Effector CD8-positive, alpha-beta T cell (primary cell): ENCODE results near the gene MYL5.
"Not testable (repeated sequence)": the region's sequence is repeated elsewhere in the genome, so short reads cannot be mapped to it uniquely, and the experiment has no call there.

Experiments
- DNase-seq: peaks from one replicate; lab custom pipeline; 2025; lab: John Stamatoyannopoulos, UW
- total RNA-seq, 4 experiments: gene quantifications; one replicate each; lab custom pipeline; 2026; lab: John Stamatoyannopoulos, UW

The MYL5 gene, protein sequence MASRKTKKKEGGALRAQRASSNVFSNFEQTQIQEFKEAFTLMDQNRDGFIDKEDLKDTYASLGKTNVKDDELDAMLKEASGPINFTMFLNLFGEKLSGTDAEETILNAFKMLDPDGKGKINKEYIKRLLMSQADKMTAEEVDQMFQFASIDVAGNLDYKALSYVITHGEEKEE
- total RNA-seq = 15.2 to 17.9 (median 15.7) reads per million in 4 experiments

DNA sequence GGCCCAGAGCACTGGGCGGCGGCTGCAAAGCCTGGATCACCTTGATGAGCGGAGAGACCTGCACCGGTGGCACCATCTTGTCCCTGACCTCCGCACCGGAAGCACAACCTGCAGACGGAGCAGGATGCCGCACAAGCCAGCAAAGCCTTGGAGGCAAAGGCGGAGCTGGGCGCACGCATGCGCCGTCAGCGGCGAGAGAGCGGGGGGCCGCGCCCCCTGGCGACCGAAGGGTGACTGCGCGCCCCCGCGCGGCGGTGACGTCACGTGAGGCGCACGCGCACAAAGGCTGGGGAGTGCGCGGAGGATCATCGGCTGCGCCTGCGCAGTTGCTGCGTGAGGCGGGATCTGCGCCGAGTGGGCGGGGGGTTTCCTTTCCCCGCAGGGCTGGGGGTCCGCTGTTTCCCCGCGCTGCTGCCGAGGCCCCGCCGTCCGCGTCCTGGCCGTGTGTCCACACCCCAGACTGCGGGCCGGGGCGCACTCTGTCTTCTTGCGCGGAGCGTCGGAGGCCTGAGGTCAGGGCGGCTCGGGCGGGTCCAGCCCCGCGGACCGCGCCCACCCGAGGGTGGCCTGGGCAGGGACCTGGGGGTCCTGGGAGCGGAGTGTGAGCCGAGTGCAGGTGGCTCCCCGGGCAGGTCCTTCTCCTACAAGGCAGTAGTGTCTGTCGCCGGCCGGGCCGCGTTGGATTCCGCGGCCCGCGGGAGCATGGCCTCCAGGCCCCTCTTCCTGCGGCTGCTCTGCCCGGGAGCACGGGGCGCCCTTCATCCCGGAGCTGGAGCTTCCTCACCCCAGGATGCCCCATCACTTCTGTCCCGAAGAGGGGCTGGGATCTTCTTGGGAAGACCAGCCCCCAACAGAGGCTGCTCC, at the start of gene MYL5, which contains the start of gene ATP5ME:
Gene MYL5 (plus strand): TSS at position 371 of the 864 bp plus-strand sequence. CDS start 3,485 bp downstream, outside the sequence.
Gene ATP5ME (minus strand): TSS at position 105 of the 864 bp plus-strand sequence. CDS start 29 bp downstream, at position 76.
- peak; percentile 98 for DNase-seq

DNA sequence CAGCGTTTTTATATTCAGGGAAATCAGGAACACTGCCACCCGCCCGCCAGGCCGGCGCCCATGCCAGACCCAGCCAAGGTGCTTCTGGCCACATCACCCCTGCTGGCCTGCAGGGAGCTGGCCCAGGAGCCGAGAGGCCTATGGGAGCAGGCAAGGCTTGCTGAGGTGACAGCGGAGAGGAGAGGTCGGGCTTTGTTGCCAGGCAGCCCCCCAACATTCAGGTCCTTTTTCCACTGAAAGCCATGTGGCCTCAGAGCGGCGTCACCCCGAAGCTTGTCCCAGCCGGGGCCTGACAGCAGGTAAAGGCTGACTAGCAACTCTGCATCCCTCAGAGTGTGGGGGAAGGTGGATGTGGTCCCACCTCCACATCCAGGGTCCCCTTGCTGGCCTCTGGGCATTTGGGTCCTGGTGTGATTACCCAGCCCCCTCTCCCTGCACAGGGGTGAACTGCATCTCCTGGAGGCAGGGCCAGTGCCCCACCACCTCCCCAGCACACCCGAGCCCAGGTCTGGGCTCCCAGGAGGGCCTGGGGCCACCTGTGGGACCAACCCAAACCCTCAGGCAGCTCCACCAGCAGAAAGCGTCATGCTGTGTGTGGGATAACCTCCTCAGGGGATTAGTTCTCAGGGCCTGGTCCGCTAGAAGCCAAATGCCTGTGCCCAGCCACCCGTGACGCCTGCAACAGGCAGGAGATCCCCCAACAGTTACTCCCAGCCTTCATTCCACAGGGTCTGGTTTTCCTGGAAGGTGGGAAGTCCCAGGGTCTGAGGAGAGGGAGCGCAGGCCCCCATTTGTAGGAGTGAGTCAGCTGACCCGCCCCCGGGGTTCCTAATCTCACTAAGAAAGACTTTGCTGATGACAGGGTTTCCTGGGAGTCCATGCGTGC, 49.4 kb upstream of the MYL5 start, which contains the start of gene PDE6B:
Gene PDE6B (plus strand): TSS at position 869 of the 886 bp plus-strand sequence. CDS start 54 bp downstream, outside the sequence.
- no peak for DNase-seq

DNA sequence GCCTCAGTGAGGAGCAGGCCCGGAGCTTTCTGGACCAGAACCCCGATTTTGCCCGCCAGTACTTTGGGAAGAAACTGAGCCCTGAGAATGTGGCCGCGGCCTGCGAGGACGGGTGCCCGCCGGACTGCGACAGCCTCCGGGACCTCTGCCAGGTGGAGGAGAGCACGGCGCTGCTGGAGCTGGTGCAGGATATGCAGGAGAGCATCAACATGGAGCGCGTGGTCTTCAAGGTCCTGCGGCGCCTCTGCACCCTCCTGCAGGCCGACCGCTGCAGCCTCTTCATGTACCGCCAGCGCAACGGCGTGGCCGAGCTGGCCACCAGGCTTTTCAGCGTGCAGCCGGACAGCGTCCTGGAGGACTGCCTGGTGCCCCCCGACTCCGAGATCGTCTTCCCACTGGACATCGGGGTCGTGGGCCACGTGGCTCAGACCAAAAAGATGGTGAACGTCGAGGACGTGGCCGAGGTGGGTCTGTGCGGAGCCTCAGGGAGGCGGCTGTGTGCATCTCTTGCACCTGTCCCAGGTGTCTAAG, 48.6 kb upstream of the MYL5 start:
- DNase-seq = no peak

DNA sequence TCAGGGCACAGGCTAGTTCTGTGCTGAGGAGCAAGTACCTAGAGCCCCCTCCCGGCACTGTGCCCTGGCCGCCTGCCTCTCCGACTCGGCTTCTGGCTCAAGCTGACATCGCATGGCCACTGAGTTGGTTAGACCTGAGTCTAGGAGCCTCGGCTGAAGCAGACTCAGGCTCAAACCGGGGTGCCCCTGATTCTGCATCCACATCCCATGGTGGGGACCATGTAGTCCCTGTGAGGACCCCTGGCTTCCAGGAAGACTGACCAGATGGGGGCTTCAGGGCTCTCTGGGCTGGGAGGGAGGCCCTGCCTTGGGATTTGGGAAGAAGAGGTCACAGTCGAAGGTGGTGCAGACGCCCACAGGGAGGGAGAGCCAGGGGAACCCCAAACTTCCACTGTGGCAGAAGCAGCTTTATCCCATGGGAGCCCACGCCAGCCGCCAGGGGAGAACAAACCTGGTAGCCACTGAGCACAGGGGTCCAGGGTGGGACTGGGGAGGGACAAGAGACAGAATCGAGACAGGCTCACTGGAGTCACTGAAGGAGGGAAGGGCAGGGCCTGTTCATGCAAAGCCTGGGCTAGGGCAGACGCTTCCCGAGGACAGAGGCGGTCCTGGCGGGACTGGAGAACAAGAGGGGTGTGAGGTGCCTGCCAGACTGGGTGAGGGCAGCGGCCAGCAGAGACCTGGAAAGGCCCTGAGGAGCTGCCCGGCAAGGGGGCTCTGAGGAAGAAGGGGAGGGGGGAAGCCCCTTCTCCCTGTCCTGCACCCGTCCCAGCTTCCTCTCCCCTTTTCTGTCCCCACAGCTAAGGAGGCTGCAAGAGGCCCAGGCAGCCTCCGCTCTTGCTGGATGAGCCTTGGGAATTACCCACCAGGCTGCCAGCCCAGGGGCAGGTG, 47.9 kb upstream of the MYL5 start:
- no peak for DNase-seq

DNA sequence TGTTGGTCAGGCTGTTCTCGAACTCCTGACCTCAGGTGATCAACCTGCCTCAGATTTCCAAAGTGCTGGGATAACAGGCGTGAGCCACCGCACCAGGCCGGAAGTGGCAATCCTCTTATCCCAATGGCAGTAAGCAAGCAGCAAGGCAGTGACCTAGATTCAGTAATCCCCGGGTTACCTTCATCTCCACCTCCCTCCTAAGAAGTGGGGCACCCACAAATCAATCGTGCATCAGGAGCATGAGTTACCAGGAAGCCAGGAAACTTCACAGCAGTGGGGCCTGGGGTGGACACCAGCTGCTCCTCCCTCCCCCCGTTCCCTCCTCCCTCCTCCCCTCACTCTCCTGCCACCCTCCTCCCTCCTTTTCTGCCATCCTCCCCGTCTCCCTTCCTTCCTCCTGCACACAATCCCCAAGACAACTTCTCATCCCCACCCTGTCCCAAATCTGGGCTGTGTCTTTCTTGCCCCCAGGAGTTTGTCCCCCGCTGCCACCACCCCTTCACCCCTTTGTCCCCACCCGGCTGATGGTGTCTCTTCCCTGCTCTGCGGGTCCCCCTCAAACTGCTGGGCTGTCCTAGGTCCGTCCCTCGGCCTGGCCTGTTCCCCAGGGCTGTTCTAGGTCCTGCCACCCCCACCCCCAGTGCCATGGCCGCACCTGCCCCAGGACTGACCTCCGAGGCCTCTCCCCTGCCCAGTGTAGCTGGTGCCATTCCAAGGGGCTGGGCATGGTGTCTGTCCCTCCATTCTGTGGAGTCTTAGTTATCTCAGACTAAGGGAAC, 46.8 kb upstream of the MYL5 start:
- DNase-seq = no peak

DNA sequence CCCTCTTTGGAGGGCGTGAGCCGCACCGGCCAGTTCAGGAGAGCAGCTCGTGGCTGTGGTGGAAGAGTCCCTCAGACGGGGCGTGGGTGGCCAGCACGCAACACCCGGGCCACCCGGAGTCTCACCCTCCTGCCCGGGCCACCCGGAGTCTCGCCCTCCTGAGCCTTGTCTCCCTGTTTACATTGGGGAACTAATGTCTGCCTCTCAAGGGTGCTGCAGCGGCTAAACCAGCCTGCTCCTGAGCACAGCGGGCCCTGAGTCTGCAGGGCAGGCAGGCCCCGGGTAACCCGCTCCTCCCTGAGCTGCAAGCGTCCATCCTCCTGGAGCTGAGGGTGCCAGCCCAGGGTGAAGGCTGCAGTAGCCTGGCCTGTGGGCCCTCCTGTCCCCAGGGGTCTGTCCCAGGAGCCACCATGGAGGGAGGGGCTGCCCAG, 46.0 kb upstream of the MYL5 start:
- no peak for DNase-seq

DNA sequence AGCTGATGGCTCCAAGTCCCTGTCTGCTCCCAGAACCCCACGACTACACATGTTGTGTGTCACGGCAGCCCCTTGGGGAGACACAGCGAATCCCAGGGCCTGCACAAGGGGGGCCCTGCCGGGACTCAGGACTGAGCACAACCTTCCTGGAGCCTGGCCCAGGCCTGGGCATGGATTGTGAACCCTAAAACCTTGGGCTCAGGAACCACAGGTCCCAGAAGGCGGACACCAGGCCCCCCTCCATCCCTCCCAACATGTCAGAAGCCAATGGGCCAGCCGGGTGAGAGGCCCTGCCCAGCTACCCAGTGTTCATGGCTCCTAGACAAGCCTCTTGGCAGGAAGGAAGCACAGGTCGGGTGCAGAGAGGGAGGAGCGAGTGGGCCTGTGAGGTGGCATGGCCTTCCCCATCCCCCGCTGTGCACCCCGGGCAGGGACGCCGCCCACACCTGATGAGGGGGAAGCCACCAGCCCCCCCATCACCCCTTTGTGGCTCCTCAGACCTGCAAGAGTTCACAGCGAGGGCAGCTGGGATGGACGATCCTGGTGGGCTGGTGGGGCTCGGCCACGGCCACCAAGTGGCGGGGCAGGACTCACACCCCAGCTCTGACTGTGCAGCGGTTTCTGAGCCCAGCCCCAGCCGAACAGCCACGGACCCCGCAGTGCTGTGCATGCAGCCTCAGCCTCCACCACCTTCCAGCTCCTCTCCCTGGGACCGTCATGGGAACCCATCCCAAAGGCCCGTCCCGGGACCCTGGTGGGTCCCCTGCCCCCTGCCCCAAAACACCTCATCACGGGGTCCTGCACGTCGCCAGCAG, 45.3 kb upstream of the MYL5 start:
- DNase-seq = no peak

DNA sequence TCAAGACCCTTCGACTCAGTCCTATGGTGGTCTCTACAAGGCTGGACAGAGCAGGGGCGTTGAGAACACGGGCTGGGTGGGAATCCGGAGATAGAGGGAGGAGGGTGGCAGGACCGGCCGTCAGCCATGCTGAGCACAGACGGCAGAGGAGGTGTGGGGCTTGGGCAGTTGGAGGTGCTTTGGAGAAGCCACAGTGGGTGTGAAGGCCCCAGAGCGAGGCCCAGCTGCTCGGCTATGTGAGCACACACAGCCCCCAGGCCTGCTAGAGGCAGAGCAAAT, 44.8 kb upstream of the MYL5 start:
- no peak for DNase-seq

DNA sequence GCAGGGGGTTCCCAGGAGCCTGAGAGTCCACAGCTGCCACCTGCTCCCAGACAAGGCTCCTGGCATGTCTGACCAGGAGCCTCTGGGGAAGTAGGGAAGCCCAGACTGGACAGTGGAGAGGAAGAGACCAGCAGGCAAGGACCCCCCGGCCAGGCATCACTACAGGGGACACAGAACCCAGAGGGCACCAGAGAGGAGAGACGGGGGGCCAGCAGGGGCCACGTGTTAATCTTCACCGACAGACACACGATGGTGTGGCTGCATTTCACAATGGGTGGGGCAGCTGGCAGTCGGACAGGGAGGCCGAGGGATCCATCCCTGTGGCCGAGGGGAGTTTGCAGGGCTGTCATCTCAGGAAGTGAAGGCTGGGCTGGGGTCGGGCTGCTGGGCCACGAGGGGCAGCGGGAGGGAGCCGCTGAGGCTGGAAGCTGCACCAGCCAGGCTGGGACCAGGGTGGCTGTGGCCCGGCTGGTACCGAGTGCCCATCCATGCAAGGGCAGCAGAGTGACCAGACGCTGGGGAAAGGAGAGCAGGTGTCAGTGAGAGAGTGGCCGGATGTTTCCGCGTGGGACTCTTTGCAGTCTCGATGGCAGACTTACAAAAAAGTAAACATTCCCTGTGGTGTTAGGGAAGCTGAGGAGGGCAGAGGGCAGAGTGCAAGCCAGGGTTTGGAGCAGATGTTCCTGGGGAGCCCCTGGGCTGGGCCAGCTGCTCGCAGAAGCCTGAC, 44.3 kb upstream of the MYL5 start:
- DNase-seq = no peak

DNA sequence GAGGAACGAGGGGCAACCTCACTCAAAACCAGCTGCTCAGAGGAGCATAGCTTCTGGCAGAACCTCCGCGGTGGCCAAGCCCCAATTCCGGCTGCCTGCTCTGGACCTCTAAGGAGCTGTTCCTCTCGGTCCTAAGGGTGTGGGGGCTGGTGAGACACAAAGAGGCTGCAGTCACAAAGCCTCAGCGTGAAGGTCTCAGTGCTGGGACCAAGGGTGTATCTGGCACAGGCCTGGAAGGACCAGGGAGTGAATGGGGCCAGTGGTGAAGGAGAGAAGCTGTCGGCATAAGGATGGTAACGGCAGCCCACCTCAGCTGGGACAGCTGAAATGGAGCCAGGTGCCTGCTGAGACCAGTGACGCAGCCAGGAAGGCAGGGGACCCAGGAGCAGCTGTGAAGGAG, 43.7 kb upstream of the MYL5 start:
- DNase-seq = no peak

DNA sequence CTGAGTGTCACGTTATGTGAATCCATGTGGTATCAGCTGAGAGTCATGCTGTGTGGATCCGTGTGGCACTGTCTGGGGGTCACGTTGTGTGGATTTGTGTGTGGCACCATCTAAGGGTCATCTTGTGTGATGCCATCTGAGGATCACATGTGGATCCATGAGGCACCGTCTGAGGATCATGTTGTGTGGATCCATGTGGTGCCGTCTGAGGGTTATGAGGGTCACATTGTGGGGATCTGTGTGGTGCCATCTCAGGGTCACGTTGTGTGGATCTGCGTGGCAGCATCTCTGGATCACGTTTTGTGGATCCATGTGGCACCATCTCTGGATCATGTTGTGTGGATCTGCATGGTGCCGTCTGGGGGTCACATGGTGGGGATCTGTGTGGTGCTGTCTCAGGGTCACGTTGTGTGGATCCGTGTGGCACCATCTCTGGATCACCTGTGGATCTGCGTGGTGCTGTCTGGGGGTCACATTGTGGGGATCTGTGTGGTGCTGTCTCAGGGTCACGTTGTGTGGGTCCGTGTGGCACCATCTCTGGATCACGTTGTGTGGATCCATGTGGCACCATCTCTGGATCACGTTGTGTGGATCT, 42.0 kb upstream of the MYL5 start:
- no peak for DNase-seq

DNA sequence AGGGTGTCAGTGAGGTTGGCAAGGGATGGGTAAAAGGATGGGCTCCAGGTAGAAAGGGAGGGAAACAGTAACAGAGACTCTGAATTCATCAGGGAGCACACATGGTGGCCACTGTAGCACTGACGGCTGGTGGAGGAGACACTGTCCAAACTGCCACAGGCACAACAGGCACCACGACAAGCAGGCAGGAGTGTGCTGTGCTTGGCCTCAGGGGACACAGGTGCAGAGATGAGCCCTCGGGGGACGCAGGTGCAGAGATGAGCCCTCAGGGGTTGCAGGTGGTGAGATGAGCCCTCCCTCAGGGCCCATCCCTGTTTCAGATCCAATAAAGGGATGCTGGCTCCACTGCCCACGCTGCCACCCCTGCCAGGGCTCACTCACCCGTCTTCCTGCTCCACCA, 41.4 kb upstream of the MYL5 start:
- DNase-seq = no peak

DNA sequence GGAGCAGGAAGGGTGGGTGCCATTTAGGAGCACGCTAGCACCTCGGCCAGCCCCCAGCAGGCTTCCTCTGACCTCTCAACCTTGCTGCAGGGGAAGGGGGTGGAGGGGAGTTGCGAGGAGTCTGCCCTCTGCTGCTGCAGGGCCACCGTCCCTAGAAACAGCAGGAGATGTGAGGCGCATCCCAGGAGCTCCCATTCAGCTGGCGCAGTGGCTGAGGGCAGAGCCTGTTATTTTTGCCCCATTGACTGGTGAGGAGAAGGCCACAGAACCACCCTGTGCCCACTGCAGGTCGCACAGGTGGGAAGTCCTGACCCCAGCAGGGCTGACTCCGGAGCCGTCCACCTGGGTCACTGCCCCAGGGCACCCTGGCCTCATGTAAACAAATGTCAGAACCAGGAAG, 40.9 kb upstream of the MYL5 start:
- no peak for DNase-seq

DNA sequence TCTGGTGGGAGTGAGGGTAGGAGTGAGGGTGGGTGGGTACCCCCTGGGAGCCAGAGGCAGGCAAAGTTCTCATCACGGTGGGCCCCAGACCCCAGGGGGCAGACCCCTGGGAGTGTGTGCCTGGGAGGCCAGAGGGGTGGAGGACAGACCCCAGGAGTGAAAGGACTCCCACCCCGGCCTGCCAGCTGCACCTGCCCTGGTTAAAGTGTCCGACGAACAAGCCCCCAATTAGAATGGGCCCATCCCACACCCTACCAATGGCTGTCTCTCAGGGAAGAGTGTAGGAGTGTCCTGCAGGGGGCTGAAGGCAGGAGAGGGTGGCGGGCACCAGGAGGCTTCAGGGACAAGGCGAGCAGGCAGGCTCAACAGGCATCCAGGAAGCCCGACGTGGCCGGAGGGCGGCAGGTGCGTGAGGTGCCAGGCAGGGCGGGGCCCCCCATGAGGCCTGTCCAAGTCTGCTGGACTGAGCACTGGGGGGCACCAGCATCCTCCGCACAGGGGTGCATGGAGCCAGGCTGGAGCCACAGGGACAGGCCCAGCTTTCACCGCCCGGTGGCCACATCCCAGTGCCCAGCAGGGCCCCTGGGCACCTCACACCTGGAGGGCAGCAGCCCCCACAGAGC, 40.3 kb upstream of the MYL5 start:
- no peak for DNase-seq

DNA sequence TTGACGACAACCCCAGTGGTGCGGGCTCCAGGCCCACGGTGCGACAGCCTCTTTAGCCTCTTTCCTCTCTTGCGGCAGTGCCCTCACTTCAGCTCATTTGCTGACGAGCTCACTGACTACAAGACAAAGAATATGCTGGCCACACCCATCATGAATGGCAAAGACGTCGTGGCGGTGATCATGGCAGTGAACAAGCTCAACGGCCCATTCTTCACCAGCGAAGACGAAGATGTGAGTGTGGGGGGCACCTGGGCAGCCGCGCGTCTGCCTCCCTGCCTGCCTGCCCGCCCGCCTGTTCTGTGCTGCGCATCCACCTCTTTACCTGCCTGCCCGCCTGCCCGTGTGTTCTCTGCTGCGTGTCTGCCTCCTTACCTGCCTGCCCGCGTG, 39.8 kb upstream of the MYL5 start:
- no peak for DNase-seq

DNA sequence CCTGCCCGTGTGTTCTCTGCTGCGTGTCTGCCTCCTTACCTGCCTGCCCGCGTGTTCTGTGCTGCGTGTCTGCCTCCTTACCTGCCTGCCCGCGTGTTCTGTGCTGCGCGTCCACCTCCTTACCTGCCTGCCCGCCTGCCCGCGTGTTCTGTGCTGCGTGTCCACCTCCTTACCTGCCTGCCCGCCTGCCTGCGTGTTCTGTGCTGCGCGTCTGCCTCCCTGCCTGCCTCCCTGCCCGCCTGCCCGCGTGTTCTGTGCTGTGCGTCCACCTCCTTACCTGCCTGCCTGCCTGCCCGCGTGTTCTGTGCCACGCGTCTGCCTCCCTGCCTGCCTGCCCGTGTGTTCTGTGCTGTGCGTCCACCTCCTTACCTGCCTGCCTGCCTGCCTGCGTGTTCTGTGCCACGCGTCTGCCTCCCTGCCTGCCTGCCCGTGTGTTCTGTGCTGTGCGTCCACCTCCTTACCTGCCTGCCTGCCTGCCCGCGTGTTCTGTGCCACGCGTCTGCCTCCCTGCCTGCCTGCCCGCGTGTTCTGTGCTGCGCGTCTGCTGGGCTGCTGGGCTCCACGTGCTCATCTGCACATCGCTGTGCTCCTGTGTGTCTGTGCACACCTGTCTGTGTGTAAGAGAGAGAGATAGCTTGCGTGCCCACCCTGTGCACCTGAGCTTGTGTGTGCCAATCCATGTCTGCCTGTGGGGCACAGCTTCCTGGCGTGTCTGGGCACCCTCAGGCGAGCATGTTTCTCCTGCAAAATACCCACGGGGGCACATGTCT, 39.1 kb upstream of the MYL5 start:
- not testable (repeated sequence) for DNase-seq
